IPS-NIHi7 (cell line): ENCODE data around the gene GZF1.
A peak's percentile ranks its signal among the peaks of the same experiment; 100 is the strongest.

Source experiments
- DNase-seq: peaks from one replicate; pipeline ENCODE4 v3.0.0; 2012; ENCODE audit warnings: mixed read lengths; ENCODE audit errors: extremely low spot score

The GZF1 gene

DNA sequence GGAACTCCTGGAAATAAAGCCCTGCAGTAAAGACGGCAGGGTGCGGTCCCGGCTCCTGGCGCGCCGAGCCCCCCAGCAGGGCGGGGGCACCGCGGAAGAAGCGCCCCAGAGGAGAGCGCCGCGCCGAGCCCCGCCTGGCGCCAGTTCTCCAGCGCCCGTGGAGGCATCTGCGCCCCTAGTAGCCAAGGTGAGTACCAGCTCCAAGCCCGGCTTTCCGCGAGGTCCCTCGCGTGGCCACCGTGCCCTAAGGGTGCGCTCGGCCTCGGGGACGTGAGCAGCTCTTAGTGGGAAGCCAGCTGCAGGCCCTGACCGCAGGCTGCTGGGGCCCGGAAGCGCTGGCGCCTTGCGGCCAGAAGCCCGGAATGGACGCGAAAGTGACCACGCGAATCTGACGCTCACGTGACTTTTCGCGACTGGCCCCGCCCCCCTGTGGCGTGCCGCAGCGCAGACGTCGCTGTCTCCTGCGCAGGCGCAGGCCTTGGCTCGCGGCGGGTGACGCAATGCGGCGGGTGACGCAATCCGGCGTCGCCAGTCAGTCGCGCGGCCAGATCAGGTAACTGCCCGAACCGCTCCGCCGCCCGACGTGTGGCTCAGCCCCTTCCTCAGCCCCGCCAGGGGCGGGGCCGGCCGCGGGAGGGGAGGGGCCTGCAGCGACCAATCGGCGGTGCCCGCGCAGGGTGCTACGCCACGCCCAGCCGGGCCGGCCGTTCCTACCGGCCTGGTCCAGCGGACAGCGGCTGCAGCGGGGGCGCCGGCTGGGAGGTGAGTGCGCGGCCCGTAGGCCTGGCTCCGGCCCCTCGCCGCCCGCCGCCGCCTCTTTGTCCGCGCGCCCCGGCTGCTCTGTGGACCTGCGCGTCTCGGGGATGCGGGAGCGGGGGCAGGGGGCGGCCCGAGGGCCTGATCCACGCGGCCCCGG, at the start of gene GZF1:
Gene GZF1 (plus strand): TSS at position 707 of the 916 bp plus-strand sequence. CDS start 2,202 bp downstream, outside the sequence.
- peak; percentile 97 for DNase-seq

DNA sequence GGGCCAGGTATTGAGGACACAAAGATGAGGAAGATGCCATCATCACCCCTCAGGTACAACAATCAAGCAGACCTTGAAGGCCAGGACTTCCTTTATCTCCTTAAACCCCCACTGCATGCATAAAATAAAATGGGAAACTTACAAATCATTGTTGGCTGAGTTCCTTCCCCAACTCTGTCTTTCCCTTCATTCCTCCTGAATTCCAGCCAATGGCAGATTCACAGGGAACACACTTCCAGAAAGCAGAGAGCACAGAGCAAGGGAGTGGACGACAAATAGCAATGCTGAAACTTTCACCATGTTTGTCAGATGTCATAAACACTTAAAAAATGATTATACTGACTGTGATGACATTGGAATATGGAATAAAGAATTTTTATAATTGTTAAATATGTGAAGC, 48.7 kb upstream of the GZF1 start:
- DNase-seq, result no peak

DNA sequence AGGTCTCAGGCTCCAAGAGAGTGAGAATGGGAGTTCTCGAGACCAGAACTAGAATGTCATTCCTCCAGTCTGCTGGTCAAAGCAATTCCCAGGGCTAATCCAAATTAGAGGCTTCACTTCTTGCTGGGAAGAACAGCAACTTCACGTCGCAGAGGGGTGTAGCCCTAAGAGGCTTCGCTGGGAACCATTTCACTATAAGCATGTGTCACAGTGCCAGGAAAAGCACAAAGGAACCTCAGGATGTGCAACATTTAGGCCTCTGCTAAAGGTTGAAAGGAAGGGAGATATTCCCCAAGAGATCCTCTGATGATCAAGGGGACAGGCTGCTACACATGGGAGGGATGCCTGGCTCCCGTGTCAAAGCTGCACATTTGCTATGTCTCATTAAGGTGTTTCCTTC, 47.3 kb upstream of the GZF1 start:
- DNase-seq, result no peak

DNA sequence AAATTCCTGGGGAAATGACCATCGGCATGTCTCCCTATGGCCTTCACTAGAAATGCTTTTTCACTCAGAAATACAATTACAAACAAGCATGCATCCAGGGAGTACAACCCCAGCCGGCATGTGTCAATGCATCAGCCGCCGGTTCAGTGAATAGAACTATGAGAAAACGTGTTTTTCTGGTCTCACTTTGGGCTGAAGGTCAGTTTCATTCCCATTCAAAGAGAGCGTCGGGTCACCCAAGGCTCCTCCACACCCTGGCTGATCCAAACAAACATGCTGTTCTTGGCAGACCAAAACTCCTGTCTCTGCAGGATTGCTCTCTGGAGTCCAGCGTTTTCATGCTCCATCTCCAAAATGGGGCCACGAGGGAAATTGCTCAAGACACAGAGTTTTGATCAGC, 46.9 kb upstream of the GZF1 start:
- no peak for DNase-seq

DNA sequence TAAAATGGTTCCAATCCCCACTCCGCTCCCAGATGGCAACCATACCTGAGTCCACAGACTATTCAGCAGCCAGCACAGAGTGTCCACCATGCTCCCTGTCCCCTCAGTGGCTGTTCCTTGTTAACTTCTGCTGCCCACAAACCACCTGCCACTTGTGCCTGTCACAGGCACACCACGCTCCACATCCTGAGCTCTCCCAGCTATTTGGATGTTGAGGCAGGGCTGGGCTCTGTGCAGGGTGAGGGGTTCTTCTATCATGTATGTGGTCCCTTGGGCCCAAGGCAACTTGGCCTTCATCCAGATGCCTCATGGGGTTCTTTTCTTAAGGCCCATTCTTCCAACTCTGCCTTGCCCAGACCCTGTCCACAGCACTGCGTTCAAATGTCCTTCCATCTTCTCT, 45.4 kb upstream of the GZF1 start:
- DNase-seq, result no peak

DNA sequence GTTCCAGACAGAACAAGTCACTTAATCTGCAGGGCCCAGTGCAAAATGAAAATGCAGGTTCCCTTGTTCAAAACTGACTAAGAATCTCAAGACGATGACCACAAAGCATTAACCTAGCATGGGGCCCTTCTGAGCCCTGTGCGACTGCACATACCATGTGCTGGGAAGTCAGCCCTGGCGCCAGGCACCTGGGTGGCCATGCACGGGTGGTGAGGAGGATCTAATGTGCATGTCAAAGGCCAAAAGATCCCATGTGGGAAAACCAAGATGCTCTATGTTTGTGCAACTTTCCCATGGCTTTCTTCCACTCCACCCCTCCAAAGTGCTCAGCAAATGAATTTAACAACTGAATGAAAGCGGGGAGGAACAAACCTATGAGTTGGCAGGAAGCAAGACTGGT, 44.9 kb upstream of the GZF1 start:
- no peak for DNase-seq

DNA sequence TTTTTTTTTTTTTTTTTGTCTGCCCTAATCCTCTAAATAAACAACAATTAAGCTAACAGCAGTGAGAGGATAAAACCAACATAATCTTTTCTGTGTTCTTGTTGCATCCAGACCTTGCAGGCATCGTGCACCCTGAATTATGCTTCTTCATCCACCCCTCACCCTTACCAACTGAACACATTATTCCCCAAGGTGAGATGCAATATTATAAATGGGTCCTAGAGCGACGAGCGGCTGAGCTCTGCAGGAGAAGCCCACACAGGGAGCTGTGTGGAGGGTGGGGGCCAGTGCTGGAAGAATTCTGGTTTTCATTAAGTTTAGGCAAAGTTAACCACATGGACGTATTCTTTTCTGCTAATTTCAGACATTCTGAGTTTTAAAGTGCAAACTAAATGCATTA, 43.6 kb upstream of the GZF1 start:
- no peak for DNase-seq

DNA sequence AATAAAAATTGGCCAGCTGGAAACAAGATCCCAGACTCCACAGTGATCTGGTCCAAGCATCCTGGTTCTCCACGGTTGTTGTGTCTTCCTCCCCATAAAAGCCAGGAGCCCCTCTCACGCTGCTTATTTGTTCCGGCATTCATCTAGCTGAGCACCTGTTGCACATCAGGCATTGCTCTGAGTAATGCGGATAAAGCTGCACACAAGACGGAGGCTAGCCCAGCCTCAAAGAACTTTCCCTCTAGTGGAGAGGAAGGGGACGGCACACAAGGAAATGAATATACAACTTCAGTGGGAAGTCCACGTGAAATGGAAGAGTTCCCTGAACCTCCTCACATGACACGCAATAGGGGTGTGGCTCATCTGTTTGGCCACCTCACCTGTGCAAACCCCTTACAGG, 41.7 kb upstream of the GZF1 start:
- no peak for DNase-seq

DNA sequence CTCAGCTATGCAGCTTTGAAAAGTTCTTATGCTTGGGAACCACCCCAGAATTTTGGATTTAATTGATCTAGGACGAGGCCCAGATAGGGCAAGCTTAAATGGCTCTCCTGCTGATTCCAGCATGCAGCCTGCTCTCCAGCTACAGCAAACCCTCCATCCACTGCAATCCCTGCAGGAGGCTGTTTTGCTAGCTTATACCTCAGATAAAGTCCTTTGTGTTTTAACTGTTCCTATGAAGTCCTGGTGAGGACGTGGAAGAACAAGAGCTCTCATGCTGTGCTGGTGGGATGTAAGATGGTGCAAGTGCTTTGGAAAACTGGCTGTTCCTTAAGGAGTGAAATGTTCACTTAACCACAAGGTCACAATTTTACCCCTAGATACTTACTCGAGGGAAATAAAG, 36.9 kb upstream of the GZF1 start:
- DNase-seq, result peak; percentile 37

DNA sequence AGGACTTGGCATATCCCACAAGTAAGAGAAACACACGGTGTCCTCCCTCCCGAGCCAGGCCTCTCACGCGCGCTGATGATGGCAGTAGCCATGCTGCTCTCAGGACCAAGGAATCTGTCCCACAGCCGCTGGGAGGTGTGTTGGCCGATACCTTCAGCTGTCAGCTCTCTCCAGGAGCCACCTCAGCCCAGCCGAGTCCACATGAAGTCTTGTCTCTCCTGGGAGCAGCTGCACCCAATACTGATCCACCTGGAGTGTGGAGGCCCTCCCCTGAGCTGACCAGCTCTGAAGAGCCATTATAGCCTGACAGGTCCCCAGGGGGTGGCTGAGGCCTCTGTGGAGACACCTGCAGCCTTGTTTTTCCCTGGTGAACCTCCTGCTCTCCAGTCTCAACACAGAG, 35.2 kb upstream of the GZF1 start:
- DNase-seq, result no peak

DNA sequence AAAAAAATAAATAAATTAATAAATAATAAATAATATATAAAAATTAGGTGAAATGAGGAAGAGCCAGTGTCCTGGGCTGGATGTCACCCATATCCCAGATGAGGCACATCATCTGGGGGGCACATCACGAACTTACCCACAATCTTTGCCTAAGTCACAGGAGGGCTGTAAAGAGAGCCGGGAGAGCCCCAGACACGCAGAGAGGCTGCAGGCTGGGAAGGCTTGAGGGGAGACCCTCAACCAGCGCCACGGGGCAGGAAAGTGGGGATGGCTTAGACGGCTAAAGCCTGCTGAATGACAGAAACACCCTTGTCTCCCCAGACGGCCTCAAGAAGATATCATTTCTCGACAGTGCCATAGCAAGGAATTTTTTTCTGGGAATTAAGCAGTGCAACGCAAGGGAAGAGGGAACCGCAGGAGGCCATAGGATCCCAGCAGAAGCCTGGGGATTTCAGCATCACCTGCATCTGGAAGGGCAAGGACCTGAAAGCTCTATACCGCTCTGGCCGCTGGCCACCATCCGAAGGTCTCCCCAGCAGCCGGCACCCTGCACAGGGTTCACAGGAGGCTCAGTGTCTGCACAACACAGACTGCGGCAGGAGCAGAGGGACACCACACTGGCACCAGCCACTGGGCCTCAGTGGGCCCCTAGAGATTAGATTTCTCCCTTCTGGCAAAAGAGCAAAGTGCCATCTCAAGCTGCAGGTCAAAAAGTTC, 34.2 kb upstream of the GZF1 start:
- no peak for DNase-seq

DNA sequence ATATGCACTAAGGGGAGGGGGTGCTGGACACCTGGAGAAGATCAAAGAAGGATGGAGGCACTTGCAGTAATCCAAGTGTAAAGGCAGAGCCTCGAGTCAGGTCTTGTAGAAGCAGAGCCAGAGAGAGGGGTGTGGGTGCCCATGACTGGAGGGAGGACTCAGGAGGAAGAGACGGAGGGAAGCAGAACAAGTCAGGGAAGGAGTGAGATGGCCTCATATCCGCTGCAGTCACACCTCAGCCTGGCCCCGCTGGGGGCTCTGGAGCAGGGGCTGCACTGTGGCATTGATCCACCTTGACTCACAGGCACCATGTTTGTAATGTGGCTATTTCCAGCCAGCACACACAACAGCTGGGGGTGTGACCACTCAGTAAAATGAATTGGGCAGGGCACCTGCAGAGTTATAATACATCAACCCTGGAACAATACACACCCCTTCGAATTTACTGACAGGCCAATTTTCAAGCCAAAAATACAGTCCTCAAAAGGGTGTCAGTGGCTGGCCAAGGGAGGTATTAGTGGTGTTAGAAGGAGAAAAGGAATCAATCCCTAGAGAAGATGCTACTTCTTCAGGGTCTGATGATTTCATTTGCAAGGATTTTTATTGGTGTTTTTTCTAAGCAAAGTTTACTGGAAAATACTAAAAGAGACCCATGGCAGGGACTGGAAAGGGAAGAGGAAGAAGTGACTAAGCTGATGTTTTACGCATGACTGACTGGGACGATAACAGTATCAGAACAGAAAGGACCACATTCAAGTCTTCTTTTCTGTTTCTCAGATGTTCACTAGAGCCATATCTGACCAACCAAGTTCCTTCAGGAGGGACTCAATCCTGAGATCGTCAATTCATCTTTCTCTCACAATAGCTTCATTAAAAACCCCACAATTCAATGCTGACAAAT, 30.3 kb upstream of the GZF1 start:
- DNase-seq, result no peak

DNA sequence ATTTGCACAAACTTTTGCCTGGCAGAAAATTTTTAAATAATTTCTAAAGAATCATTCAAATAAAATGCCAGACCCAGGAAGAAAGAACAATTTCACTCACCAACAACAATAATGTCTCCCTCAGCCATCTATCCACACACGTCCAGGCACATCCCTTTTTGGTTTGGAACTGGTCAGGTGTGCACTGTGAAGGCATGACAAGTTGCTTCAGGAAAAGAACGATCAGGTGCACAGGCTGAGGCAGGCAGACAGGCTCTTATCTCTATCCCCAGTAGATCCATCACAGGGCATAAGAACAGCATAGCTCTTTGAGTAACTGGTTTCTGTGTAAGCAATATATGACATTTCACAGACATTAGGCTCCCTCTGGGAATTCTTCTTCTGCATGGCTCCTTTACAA, 29.5 kb upstream of the GZF1 start:
- no peak for DNase-seq

DNA sequence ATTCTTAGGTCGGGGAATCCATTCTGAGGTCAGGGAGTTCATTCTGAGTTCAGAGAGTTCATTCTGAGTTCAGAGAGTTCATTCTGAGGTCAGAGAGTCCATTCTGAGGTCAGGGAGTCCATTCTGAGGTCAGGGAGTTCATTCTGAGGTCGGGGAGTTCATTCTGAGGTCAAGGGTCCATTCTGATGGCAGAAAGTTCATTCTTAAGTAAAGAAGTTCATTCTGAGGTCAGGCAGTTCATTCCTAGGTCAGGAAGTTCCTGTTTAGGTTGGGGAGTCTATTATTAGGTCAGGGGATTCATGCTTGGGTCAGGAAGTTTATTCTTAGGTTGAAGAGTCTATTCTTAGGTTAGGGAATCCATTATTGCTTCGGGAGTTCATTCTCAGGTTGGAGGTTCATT, 27.9 kb upstream of the GZF1 start:
- DNase-seq, result no peak

DNA sequence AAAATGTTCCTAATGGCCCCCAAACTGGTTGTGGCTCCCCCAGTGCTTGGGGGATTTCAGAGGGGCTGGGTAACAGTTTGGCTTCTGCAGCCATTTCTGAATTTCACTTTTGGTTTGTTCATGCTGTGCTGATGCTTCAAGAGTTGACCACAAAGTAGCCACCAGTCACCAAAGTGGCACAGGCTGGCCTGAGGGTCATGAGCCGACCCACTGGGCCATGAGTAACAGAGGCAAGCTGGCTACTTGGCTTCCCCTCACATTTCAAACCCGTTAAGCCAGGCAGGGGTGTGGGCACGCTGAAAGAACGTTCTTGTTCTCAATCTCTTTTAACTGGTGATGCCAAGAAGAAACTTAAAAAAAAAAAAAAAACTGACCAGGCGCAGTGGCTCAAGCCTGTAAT, 26.5 kb upstream of the GZF1 start:
- DNase-seq, result no peak

DNA sequence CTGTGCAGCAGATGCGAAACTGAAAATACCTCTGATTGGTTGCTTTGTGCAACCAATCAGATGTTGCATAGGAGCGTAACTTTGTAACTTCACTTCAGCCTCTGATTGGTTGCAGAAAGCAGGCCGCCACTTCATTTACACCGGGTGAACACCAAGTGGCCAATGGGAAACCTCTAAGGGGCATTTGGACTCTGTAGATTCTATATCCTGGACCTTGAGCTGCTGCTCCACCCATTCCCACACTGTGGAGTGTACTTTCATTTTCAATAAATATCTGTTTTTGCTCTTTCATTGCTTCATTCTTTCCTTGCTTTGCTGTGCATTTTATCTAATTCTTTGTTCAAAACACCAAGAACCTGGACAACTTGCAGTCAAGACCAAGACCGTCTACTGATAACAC, 25.5 kb upstream of the GZF1 start:
- DNase-seq, result no peak

DNA sequence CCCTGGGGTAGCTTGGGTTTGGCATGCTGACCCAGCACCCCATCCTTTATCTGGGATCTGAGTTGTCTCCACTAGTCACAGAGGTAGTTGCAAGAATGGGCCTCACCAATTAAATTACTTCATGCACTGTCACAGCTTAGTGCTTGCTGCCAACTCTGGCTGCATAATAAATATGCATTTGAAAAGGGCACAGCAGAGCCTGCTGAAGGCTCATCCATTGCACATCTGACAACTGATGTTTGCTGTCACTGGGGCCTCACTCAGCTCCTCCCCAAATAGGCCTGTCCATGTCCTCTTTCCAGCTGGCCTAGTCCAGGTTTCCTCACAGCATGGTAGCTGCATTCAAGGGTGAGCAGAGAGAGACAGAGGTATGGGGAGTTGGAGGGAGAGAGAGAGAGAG, 24.7 kb upstream of the GZF1 start:
- no peak for DNase-seq

DNA sequence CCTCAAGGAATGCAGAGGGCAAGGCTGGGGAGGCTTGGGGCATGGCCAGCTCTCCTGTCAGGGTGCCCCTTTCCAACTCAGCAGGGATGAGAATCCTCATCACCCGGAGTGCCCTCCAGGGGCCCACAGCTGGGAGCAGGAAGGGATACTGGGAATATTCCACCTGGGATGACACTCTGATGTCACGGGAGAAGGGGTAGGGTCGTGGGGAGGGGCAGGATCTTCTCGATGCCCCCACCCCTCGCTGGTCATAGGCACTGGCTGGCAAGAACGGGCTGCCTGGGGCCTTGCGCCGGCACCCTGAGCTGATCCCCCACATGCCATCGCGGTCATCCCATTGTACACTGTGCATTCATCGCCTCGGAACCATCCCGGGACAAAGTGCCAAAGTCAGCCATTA, 22.0 kb upstream of the GZF1 start:
- no peak for DNase-seq

DNA sequence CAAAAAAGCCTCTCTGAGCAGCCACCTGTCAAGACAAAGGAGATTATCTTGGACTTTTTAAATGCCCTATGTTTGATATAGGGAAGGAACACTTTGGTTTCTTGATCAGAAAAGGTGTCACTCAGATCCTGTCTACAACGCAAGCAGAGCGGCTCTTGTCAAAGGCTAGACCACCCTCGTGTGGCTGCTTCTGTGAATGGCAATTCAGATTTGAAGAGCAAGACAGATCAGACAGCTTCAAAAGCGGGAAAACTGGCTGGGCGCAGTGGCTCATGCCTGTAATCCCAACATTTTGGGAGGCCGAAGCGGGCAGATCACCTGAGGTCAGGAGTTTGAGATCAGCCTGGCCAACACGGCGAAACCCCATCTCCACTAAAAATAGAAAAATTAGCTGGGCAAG, 21.5 kb upstream of the GZF1 start:
- peak; percentile 77 for DNase-seq

DNA sequence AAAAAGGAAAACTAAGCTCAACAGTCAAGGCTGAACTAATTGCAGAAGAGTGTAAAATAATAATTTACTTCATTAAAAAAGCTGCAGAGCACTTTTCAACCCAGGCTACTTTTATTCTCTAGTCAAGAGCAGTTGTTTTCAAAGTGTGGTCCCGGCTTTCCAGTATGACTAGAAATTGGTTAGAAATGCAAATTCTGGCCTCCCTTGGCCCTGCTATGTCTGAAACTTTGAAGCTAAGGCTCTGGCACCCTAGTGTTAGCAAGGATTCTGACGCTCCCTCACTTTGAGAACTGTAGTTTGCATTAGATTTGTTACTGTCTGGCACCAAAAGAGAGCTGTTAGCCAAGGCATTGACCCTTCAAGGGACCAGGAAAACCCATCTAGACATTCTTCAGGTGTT, 20.9 kb upstream of the GZF1 start:
- no peak for DNase-seq

DNA sequence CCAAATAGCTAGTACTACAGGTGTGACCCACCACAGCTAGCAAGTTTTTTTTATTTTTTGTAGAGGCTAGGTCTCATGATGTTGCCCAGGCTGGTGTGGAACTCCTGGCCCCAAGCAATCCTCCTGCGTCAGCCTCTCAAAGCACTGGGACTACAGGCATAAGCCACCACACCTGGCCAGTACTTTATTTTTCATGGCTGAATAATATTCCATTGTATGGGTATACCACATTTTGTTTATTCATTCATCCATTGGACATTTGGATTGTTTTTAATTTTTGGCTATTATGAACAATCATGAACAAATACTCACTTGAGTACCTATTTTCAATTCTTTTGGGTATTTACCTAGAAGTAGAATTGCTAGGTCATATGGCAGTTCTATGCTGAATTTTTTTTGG, 18.4 kb upstream of the GZF1 start:
- DNase-seq, result no peak

DNA sequence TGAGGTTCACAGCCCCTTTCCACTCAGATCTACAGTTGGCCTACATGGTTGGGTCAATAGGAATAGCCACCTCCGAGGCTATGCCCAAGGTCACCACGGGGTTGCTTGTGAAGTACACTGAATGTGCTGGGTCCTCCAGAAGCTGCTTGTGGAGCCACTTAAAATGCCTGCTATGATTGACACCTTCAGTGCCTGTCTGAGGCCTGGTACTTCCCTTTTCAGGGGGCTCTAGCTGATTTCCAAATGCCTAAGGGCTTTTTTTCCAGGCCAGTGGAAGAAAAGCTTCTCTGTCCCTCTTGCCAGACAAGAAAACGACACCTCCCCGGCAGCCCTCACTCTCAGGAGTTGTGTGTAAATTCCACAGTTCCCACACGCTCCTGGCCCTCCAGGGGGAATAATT, 17.6 kb upstream of the GZF1 start:
- no peak for DNase-seq
